Measurements from ENCODE around the gene KCNC4.

The KCNC4 gene

DNA sequence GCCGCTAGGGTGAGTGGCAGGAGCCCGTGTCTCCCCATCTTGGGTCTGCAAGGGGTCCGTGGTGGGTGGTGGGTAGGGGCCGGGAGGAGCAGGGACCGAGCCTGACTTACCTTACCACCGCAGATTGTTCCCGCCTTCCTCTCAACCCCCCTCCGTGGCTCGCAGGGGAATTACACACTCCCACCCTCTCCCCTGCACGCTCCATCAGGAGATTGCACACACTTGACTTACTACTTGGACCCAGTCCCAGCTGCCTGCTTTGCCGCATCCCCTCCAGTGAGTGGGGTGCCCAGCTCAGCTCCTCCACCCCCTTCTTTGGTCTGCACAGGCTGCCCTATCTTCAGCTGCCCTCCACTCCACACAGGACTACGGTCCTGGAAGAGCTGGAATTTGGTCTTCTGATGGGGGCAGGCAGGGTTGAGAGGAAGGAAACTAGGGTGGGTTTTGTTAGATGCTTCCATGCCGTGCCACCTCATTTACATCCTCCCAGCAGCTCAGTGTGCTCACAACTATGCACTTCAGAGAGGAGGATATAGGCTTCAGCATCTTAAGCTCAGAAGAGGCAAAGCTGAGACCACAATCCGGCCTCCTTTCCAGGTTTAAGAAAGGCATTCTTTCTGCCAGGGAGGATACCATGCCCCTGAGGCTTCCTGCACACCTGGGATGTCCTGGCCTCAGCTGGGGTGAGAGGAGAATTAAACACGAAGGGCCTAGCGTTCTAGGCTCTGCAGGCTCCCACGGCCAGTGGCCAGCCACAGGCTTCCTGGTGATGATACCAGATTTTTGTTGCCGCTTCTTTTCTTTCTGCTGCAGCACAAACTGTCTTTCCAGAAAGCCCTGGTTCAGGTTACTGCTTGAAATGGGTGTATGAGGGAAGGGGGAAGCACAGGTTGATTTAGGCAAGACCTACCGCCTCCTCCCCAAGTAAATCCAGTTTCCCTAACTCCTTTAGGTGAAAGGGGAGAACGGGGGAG is 2.3 kb downstream of the KCNC4 start:
- no peak for FAIRE-seq

DNA sequence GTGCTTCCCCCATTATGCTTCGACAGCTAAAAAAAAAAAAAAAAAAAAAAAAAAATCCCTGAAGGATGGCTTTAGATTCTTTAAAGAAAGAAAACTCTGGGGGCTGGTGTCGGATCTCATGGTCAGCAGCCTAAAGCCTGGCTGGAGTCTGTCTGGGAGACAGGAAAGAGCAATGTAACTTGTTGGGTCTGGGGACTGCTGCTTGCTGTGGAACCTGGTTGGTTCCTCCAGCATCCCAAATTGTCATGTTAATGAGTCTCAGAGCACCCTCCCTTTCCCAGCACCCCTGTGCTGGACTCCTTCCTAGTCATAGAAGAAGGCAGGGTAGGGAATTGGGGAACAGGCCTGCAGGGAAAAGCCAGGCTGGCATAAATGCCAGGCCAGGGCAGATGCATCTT is 3.0 kb downstream of the KCNC4 start:
- FAIRE-seq: no peak

DNA sequence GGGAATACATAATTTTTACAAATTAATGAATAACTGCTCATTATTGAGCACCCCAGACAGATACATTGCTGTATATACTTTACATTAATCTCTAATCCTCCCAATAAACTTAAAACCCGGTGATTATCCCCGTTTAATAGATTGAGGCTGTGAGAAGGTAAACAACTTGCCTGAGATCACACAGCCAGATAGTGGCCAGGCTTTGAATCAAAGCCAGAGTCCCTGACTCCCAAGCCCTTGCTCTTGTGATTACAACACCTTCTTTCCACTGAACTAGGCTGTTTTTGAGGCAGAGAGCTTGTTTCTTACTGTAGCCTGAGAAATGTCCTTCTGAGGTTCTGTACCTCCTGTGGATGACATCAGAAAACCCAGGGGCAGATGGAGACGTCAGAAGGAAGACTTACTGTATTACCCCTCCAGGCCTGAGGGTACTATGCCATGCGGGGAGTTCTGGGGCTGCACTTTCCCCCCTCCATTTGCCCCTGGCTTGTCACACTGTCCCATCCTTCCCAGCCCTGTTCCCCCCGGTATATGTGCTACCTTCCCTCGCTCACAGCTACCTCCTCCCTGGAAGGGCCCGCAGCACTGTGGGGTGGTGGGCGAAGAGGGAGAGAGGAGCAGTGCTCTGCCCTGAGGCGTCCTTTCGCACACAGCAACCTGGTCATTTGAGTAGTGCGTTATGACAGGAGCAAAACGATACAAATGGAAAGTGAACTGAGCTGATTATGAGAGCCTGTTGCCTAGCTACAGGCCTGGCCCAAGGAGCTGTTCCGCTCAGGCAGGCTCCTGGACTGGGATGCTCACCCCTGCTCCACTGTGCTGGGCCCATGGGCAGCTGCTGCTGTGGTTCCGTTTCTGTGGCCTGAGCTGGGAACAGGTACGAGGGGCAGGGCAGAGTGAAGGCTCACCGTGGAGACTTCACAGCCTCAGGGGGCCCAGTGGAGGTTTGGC is 4.6 kb downstream of the KCNC4 start:
- no peak for FAIRE-seq

DNA sequence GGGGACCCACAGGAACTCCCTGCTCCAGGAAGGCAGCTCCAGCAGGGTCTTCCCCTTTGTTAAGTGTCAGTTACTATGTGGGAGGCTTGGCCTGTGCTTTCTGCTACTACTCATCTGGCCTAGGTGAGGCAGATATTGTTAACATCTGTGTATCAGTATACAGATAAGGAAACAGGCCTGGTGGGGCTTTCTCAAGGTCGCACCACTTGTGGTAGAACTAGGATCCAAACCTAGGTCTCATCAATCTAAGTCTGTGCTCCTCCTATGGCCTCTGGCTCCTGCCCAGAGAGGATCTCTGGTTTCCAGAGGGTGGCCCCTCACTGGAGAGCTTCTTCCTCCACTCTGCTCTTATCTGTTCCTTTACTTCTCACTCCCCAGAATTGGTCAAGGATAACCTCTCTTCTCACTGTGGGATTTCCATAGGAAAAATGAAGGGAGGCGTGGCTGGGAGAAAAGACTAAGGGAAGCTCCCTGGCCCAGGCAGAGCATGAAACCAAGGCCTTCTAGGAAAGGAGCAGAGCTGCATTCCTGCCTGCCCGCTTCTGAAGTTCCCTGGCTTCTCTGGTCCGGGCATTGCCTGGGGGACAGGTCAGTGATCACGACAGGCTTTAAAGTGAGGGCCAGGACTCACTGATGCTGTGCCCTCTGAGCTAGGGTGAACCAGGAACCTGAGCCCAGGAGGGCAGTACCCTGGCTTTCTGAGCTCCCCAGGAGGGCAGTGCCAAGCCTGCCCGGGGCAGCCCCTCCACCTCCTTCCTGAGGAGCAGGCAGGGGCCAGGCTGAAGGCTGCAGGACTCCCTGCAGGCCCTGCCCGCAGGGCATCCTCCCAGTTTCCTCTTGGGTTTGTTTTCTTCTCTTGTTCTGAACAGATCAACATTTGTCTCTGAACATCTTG is 5.8 kb downstream of the KCNC4 start:
- FAIRE-seq: no peak

DNA sequence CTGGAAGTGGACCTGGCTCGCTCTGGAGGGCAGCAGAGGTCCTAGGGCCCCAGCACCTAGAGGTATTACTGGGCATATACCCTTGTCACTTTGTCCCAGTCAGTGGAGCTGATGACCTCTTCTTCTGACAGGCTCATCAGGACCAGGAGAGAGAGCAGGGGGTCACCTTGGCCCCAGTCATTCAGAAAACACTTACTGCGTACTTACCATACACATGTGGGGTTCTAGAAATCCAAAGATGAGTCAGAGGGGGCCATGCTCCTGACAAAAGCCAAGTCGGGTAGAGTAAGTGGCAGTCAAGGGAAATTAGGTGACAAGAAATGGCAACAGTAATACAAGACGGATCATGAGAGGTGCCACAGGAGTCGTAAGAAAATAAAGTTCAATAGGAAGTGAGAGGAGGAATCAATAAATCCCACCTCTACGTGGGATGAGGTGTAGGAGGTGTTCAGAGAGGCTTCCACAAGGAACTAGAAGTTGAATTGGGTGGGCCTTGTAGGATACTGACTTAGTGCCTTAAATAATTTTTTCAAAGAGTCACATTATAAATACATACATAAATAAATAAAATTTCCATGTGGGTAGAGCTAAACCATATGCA is 6.8 kb downstream of the KCNC4 start:
- FAIRE-seq: no peak

DNA sequence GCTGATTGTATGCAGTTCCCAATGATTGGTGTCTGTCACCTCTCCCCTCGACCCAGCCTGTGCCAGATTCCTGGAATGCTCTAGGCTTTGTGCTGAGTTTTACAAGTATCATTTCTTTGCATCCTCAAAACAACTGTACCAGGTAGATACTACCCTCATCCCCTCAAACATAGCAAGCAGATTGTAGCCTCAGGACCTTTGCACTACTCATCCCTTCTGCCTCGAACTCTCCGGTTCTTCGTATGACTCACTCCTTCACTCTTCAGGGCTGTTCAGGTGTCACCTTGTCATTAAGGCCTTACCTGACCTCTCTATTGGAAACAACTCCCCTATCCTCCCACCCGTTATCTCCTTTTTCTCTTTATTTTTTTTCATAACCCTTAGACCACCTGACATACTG is 8.0 kb downstream of the KCNC4 start:
- FAIRE-seq: no peak

DNA sequence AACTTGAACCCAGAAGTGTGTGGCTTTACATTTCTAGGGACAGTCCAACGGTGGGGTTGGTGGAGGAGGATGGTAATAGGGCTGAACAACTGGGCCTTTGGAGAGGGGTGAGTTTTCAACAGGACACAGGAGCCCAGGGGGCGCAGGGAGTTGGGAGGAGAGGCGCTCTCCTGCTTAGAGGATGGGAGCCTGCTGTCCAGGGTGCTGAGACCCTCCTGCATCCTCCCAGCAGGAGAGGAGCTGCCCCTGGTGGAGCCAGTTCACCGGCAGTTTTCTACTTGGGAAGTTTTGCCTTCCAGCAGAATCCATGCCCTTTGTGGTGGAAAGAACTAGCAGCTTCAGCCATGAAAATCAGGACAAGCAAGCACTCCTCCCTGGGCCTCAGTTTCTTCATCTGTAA is 8.6 kb downstream of the KCNC4 start:
- FAIRE-seq: no peak

DNA sequence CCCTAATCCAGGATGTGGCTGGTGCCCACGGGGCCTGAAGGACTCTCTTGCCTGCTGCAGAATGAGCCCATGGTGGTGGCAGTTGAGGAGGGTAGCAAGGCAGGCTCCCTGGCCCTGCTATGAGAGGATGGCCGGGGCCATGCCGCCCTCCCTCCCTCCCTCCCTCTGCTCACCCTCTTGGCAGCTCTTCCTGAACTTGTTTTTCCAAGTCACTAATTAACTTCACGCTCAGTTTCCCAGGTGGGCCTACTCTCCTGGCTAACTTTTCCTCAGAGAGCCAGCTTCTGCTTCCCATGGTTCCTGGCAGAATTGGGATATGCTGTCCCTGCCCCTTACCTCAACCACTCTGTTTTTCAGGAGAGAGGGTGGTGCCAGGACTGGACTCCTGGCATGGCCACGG is 10.2 kb downstream of the KCNC4 start:
- FAIRE-seq: no peak

DNA sequence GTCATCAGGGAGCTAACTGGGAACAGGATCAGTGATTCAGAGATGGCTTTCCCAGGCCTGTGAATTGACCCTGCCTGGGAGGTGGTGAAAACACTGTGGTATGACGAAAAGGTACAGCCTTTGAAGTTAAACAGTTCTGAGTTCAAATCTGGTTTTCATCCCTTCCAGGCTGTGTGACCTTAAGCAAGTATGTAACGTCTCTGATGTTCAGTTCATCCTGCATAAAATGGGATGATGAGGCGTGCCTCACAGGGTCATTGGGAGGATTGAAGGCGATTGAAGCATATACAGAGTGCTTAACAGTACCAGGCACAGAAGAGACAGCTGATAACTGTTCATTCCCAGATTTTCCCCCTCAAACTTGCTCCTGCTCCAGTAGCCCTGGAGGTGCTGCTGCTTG is 11.0 kb downstream of the KCNC4 start:
- FAIRE-seq: no peak

DNA sequence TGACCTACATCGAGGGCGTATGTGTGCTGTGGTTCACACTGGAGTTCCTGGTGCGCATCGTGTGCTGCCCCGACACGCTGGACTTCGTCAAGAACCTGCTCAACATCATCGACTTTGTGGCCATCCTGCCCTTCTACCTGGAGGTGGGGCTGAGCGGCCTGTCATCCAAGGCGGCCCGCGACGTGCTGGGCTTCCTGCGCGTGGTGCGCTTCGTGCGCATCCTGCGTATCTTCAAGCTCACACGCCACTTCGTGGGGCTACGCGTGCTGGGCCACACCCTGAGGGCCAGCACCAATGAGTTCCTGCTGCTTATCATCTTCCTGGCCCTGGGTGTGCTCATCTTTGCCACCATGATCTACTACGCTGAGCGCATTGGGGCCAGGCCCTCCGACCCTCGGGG is 13.0 kb downstream of the KCNC4 start:
- FAIRE-seq: no peak

DNA sequence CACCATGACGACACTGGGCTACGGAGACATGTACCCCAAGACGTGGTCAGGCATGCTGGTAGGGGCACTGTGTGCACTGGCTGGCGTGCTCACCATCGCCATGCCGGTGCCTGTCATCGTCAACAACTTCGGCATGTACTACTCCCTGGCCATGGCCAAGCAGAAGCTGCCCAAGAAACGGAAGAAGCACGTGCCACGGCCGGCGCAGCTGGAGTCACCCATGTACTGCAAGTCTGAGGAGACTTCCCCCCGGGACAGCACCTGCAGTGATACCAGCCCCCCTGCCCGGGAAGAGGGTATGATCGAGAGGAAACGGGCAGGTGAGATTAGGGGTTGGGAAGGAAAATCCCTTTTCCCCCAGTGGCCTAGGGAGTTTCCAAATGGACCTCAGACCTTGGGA is 13.5 kb downstream of the KCNC4 start:
- no peak for FAIRE-seq

DNA sequence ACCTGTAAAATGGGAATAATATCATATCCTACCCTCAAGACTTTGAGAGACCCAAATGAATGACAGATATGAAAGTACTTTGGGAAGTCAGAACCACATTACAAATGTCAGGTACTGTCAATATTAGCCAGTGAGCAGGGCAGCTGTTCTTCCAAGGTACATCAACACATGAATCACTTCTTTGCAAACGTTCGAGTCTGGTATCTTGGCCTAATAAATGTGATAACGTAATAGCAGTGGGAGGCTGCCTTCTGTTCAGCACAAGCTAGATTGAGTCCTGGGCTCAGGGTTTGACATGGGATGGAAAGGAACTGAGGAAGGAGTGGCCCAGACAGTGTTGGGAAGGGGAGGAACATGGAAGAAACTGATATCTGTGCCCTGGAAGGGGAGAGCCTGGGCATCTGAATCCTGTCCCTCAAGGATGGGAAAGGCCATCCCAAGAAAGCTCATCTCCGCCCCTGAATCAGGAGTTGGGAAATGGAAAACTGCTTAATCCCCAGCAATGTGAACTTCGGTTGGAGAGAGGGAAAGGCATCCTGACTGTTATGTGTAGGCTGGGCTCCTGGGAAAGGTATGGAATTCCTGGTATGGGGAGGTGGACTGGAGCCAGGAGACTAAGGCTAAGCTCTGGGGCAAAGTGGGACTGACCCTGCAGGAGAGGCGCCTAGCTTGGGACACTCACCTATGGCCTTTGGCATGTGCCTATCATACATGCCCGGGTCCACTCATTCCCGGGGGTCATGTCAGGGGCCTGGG is 14.3 kb downstream of the KCNC4 start:
- no peak for FAIRE-seq

DNA sequence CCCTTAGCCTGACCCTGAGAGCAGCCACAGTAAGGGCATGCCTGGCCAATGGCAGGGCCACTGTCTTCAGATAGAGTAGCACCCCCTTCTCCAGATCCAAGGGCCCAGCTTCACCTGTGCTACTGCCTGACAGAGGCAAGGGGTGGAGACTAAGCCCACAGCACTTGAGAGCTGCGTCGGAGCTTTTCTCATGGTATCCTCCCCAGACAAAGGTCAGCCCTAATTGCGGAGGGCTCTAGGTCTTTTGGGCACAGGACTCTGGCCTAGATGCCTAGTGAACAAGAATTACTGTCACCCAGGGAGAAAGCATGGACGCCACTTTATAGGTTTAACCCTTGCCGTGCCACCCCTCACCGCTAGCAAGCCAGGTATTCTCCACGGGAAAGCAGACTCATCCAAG is 15.1 kb downstream of the KCNC4 start:
- FAIRE-seq: no peak

DNA sequence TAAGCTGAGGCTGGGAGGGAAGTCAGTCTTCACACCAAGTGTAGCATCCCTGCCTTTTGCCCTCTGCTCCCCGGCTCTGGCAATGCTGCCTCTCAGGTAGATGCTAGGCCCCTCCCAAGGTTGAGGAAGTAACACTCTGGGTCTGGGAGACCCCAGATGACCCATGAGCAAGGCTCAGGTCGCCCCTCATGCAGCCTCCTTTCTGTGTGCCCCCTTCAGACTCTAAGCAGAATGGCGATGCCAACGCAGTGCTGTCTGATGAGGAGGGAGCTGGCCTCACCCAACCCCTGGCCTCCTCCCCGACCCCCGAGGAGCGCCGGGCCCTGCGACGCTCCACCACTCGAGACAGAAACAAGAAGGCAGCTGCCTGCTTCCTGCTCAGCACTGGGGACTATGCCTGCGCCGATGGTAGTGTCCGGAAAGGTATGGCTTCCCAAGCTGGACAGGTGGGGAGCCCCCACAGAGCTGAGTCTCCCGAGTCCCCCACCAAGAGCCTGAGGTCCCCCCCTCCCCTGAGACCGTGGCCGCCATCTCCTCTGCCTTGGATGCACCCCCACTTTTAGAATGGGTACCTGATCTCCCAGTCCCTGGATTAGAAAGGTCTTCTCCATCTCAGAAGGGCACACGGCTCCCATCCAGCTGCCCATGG is 15.8 kb downstream of the KCNC4 start:
- no peak for FAIRE-seq

DNA sequence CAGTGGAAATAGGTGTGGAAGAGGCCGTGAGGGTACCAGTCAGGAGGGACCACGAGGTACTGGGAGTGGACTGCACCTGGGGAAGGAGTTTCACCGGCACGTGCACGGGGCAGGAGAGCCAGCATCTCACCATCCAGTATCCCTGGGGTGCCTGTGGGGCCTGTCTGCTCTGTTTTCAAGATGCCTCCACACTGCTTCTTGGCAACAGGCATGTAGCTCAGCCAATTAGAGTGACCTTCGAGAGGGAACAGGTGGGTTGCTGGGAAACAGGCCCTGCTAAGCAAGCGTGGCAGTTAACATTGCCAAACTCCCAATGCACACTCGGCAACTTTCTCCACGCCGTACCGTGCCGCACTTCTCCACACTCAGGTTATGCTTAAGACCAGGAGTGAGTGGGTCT is 17.7 kb downstream of the KCNC4 start:
- FAIRE-seq: no peak

DNA sequence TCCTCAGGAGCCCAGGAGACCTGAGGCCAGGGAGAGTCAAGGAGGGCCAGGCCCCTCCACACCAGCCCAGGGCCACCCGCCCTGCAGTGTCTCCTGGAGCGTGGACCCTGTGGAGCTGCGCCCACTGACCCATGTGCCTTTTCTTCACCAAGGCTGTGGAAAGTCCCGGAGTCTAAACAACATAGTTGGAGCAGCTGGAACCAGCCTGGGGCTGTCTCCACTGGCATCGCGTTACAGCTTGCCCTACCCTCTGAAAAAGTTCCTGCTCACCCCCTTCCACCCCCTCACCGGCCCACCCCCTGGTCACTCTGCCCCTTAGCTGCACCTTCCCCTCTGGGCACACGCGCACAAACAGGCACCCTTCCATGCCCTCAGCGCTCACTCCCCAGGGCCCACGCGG is 18.3 kb downstream of the KCNC4 start:
- FAIRE-seq: no peak

DNA sequence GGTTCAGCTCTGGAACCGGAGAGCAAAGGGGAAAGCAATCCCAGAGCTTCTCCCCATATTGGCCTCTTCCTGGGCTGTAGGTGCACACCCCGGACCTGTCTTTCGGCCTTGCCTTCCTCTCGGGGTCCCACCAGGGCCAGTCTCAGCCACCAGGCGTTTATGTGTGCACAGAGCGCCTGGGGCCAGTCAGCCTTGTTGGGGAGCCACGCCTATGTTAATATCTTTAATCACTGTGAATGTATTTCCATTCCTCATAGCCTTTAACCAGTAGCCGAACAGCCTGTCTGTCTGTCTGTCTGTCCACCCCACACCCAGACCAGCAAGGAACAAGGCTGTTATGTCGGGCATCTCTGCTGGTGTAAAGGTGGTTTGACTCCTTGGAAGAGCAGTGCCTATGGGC is 18.8 kb downstream of the KCNC4 start:
- FAIRE-seq: no peak

DNA sequence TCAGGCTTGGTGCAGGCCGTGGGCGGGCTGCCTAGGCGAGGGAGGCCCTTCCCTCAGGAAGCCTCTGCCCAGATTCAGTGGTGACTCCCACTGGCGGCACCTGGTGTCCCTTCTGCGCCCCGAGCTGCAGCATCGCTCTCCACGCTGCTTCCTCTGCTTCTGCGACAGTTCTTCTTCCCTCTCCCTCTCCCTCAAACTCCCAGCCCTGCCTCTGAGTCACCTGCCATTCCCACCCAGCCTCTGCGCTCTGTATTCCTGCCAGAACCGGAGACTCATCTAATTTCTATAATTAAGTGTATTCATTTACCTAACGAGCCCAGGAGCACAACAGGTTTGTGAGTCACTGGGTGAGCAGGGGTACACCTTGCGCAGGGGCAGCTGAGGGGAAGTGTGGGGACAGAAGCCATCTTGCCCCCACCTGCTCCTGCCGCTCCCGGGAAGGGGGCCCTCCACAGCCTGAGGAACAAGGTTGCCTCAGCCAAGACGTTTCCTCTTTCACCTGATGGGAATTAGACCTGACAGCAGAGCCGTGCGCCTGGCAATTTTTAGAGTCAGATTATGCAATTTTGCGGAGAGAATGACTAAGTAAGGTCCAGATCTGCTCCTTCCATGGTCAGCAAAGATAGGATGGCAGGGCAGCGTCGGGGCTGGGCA is 19.4 kb downstream of the KCNC4 start:
- no peak for FAIRE-seq

DNA sequence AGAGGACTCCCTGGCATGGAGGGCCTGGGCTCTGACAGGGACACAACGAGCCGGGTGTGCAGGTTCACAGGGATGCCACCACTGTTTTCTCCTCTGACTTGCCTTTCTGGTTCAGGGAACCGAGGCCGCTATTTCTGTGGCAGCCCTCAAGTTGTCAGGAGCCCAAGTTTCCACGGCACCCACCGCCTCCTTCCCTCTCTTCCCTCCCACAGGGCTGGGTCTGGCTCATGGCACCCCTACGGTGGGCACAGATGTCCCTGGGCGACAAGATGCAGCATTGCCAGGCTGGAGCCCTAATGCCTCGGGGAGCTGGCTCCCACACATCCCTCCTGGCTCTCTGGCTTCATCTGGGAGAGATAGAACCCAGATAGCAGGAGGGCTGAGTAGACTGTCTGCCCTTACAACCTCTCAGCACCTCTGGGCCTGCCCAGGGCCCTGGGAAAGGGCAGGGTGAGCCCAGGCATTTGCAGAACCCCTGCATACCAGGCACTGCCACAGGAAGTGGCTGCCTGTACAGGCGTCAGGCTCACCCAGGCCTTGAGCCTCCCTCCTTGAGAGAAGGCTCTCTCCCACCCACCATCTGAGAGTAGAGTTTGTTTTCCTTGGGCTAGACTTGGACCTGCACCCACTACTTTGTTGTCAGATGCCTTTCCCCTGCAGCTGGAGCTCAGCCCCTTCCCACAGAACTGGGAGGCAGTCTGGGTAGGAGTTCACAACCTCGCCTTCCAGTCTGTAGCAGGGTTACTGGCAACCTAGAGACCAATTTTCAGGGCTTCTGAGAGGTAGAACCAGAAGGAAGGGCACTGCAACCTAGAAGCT is 20.5 kb downstream of the KCNC4 start:
- FAIRE-seq: no peak

DNA sequence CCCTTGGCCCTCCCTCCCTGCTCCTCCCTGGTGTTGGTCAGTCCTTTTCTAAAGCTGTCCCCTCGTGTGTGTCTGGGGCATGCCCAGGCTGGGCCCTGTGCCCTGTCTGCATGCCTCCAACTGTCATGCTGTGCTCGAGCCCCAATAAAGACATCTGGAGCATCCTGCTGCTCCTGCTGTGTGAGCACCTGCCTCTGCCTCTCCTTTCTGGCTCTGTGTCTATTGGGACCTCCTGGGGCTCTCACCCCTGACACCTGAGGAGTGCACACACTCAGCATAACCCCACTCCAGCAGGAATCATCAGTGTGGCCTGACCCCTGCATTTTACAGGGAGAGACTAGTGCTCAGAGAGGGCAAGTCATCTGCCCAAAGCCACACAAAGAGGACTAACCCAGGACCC is 23.7 kb downstream of the KCNC4 start:
- FAIRE-seq: no peak

Data from TTC549 (cell line).